Hematopoietic multipotent progenitor cell (in vitro differentiated cells): ENCODE measurements around the gene SERPINA9. TPM values are rescaled to one million over a fixed set of nuclear protein-coding genes. Genes with fewer than 3 reads are reported as not detected.

Experiments
- DNase-seq, 3 donors: peaks; one replicate each; pipeline ENCODE4 v3.0.0-alpha.2; 2011 to 2015; ENCODE audit warnings: low read depth in 2 of 3, low spot score in 2 of 3
- total RNA-seq: library from RNA; depleted of rRNA; stranded (reverse); fragments of >200 nt; gene quantifications from one replicate; pipeline ENCODE4 v1.2.3, GENCODE V29; 2012

SERPINA9 gene
- total RNA-seq, 1 donor, result not detected

GRCh38 chr14:94464290-94464689, 11.7 kb downstream of the SERPINA9 start:
- DNase-seq, result no peak

DNA sequence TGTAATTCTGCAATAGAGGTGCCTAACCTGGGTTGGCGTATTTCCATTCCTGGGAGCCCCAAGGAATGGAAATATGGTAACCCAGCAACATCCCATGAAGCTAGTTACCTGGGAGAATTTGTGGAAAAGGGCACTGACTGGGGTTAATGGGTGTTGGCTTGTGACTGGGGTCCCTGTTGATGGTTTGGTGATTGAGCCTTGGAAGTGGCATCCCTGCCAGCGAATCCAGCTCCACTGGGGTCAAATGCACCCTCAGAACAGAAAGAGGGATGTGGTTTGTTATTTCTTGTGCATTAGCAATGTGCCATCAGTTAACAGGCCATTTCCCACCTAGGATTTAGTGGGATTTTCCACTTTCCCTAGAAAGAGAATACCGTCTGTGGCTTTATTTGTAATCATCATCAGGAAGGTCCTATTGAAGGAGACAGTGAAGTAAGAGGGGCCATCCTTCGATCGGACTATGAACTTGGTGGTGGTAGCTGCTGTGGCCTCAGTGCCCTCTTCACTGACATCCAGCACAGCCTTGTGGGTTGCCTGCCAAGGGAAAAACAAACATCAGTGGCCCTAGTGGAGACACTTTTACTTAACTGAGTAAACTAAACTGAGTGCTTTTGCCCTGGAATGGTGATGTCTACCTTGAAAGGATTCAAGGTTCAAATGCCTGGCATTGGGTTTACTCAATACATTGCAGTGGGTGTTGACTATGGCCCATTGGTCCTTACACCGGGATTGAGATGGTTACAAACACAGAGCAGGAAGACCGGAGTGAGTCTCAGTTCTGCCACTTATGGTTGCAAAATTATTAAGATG, 13.0 kb downstream of the SERPINA9 start:
- no peak for DNase-seq

GRCh38 chr14:94462219-94462551, 13.8 kb downstream of the SERPINA9 start:
- DNase-seq, result no peak

DNA sequence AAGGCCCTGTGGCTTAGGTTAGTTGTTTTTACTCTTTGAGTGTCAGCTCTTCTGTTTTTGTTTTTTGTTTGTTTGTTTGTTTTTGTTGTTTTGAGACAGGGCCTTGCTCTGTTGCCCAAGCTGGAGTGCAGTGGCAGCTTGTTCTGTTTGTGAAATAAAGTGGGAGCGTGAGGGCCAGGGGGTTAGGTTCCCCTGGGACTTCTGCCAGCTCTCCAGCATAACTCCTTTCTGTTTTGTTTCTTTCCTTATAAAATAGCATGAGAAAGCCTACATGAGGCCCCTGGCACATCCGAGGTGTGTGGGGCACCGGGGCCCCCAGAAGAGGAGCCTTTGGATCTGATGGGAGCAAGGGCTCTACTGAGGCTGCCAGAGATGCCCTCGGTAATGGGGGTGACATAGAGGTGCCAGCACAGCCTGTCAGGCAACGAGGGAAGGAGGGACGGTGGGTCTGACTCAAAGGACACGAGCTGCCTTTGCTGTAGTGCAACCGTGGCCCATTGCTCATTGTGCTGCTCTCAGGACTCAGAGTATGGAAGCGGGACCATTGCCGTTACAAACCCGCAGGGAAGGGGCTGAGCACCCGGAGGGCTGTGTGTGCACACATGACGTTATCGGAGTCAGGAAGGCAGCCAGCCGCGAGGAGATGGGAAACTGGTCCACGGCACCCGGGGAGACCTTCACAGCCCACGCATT, 14.3 kb downstream of the SERPINA9 start:
- DNase-seq, result no peak

- DNase-seq, result no peak
These were observed 15.2 kb downstream of the SERPINA9 start for GRCh38 chr14:94460631-94461416.

- no peak for DNase-seq
These were observed 17.3 kb downstream of the SERPINA9 start for GRCh38 chr14:94458558-94459205.

GRCh38 chr14:94458096-94458495, 17.9 kb downstream of the SERPINA9 start:
- no peak for DNase-seq

DNA sequence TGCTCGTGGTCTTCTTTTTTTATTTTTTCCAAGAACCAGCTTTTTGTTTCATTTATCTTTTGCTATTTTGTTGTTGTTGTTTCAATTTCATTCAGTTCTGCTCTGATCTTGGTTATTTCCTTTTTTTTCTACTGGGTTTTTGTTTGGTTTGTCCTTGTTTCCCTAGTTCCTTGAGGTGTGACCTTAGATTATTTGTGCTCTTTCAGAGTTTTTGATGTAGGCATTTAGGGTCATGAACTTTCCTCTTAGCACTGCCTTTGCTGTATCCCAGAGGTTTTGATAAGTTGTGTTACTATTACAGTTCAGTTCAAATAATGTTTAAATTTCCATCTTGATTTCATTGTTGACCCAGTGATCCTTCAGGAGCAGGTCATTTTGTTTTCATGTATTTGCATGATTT, 20.1 kb downstream of the SERPINA9 start:
- DNase-seq, result no peak

DNA sequence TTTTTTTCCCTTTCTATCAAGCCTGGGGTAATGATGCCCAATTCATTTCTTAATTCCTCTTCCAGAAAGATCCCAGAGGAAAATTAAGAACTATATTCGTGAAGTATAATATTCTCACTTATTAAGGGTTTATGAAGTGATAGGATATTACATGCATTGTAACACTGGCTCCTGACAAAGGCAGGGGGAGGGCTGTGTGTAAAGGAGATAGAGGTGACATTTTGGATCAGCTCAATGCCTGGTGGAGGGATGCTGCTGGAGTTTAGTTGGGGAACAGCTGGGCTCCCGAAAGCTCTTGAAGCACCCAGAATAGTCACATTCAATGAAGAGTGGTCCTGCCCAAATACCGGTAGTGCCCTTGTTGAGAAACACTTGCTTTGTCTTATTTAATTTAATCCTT, 24.2 kb downstream of the SERPINA9 start:
- DNase-seq, result no peak

- DNase-seq, result no peak
These were observed 24.8 kb downstream of the SERPINA9 start for GRCh38 chr14:94451091-94451771.

DNA sequence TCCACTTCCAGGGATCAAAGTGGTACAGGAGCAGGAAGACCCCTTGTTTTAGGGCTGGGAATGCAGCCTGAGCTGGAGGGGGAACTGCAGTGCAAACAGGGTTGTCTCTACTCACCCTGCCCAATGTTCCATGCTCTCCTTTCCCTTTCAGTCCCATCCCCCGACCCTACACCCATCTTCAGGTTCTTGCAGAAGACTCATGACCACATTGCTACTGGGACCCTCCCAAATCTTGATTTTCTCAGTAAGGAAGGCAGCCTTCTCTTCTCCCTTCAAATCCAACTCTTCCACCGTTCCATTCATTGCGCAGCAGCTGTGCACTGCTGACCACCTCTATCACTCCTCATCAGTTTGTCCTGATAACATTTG, 25.3 kb downstream of the SERPINA9 start:
- DNase-seq, result no peak

DNA sequence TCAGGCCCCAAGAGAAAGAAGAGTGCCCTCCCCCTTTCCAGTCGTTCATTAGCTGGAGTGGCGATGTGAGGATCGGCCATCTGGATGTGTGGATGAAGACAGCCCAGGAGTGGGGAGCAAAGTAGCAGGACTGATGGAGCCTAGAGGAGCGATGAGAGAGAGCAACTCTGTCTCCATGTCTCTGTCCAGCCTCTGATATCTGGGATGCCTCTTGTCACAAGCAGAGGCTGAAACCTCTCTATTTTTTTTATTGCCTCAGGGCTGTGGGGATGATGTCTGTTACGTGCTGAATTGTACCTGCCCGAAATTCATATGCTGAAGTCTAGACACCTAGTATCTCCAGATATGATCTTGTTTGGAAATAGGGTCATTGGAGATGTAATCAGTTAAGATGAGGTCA, 26.1 kb downstream of the SERPINA9 start:
- no peak for DNase-seq

GRCh38 chr14:94448071-94448808, 27.8 kb downstream of the SERPINA9 start:
- DNase-seq, result no peak

DNA sequence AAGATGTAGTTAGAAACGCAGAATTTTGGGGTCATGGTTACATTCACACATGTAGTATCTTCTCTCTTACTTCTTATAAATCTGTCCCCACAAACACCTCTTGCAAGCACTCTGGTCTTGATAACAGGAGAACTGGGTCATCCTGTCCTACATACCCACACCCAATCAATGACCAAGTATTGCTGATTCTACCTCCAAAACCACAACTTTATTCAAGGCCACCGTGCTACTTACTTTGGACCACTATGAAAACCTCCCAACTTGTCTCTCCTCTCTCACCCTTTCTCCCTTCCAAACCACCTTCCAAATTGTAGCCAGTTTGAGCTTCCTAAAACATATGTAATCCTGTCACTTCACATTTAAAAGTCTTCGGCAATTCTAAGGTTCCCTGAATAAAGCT, 28.8 kb downstream of the SERPINA9 start:
- DNase-seq, result no peak

DNA sequence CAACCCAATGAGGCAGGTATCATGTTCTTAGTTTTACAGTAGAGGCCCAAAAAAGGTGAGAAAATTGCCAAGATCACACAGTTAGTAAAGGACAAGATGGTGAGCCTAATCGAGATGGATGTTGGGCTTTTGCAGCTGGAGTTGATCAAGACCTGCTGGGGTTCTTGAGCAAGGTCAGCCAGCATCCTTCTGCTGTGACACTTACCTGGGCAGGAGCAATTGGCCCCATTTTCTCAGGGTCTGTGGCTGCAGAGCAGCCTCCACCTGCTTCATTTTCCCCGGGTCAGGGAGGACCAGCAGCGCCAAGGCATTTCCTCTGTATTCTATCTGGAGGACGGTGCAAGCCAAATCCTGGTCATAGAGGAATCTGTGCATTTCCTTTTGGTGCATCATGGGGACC, 29.9 kb downstream of the SERPINA9 start:
- no peak for DNase-seq

- no peak for DNase-seq
These were observed 31.0 kb downstream of the SERPINA9 start for GRCh38 chr14:94445003-94445402.

GRCh38 chr14:94441531-94442205, 34.3 kb downstream of the SERPINA9 start:
- no peak for DNase-seq

- no peak for DNase-seq
These were observed 34.9 kb downstream of the SERPINA9 start for GRCh38 chr14:94441130-94441529.

DNA sequence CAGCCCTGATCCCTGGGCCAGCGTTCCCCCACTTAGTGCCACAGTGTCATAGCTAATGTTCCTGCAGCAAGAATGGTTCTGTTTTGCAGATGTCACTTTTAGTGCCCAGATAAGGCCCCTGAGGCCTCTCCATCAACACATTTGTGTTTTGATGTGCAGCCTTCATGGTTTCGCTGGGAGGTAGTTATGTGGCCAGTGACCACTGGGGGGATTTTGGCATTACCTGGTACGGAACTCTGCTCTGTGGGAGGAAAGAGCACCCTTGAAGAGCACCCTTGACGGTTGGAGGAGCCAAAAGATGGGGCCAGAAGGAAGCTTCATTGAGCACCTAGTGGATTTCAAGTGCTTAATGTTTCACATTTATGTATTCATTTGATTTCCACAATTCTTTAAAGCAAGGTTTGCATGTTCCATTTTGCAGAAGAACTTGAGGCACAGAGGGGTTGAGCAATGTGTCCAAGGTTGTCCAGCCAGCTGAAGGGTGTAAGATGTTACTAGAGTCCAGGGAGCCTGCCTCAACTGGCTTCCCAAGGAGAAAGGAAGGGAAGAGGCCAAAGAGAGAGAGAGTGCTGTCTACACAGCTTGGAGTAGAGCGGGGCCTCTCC, 36.4 kb downstream of the SERPINA9 start:
- no peak for DNase-seq
